Measurements from ENCODE around the gene SYNRG.

The SYNRG gene

GRCh38 chr17:37538981-37539659 lies 70.1 kb downstream of the SYNRG start:
- H3K36me3 ChIP-seq (replicated peaks in 1 of 2; ENCODE audit: control insufficient read depth in 2 of 2, insufficient read depth in 2 of 2, low read length in 2 of 2), result peaks cover 23 to 99% of the 10 kb centered on the region in 2 donors

DNA sequence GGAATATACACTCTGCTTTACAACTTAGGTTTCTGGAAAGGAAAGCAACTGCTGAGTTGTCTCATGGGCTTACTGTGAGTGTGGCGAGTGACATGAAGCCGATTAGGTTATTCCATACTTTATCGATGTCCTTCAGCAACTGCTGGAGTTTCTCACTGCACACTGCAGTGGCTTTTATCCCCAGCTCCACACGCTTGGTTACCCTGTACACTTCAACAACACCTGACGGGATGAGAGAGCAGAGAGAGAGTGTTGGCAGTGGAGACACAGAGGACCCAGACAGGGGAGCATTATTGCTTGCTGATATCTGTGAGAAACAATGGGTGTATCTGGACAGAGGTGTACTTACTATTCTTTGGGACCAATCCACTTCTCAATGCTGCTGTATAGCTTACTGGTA lies 73.3 kb downstream of the SYNRG start:
- Histone ChIP-seq H3K36me3 (replicated peaks in 1 of 2; ENCODE audit: control insufficient read depth in 2 of 2, insufficient read depth in 2 of 2, low read length in 2 of 2) (peaks cover 21 to 93% of the 10 kb centered on the region in 2 donors), H3K4me2 (ENCODE audit: insufficient read depth, low read length, poor library complexity, severe bottlenecking) (no peak overlapping the region), H2BK15ac (ENCODE audit: low read length) (no peak overlapping the region), H4K91ac (ENCODE audit: low read depth, low read length, poor library complexity) (no peak overlapping the region), H3K9me3 (replicated peaks in 1 of 2; ENCODE audit: control insufficient read depth in 2 of 2, insufficient read depth in 1 of 2, low read depth in 1 of 2, low read length in 2 of 2) (no peaks in the 10 kb centered on the region), H2BK12ac (ENCODE audit: low read length) (no peak overlapping the region), H3K27ac (replicated peaks; ENCODE audit: low read length) (no peak overlapping the region), H4K8ac (ENCODE audit: low read depth, low read length) (no peak overlapping the region), H3K23ac (ENCODE audit: low read depth, low read length, poor library complexity) (no peak overlapping the region), H3K4ac (ENCODE audit: low read length) (no peak overlapping the region), H3K4me1 (ENCODE audit: control insufficient read depth in 2 of 2, insufficient read depth in 1 of 2, low read depth in 1 of 2, low read length in 2 of 2) (no peaks in the 10 kb centered on the region), H3K14ac (ENCODE audit: low read length) (no peak overlapping the region), H3K9ac (ENCODE audit: low read depth, low read length, poor library complexity) (no peak overlapping the region), H3K79me1 (ENCODE audit: low read depth, low read length) (peaks cover 4% of the 10 kb centered on the region), H3K27me3 (ENCODE audit: control insufficient read depth in 3 of 3, insufficient read depth in 3 of 3, low read depth in 1 of 3, low read length in 3 of 3) (no peaks in the 10 kb centered on the region), H2BK120ac (ENCODE audit: low read depth, low read length) (no peak overlapping the region), H2AFZ (ENCODE audit: low read length) (no peak overlapping the region), H3K4me3 (ENCODE audit: low read length in 2 of 2) (no peak overlapping the region), H2AK5ac (ENCODE audit: low read depth, low read length) (no peak overlapping the region), H2BK5ac (ENCODE audit: low read length) (no peak overlapping the region), H3K18ac (ENCODE audit: low read length) (no peak overlapping the region)
- DNase-seq (ENCODE audit: low spot score), result no peak
- WGBS, 2 donors (ENCODE audit: extremely low coverage in 2 of 2, insufficient read length in 2 of 2, insufficient replicate concordance in 1 of 2), result no CpG with 5 or more reads among the region's 5 CpGs

More at GRCh38 chr17:37538981-37539659, 70.1 kb downstream of the SYNRG start:
- Histone ChIP-seq H3K79me1 (ENCODE audit: low read depth, low read length) (peaks cover 3% of the 10 kb centered on the region), H2AK5ac (ENCODE audit: low read depth, low read length) (no peak overlapping the region), H2AFZ (ENCODE audit: low read length) (no peak overlapping the region), H2BK12ac (ENCODE audit: low read length) (no peak overlapping the region), H3K27ac (replicated peaks; ENCODE audit: low read length) (no peak overlapping the region), H3K4ac (ENCODE audit: low read length) (no peak overlapping the region), H4K8ac (ENCODE audit: low read depth, low read length) (no peak overlapping the region), H3K23ac (ENCODE audit: low read depth, low read length, poor library complexity) (no peak overlapping the region), H3K9ac (ENCODE audit: low read depth, low read length, poor library complexity) (no peak overlapping the region), H4K91ac (ENCODE audit: low read depth, low read length, poor library complexity) (no peak overlapping the region), H3K18ac (ENCODE audit: low read length) (no peak overlapping the region), H3K4me3 (ENCODE audit: low read length in 2 of 2) (no peak overlapping the region), H3K9me3 (replicated peaks in 1 of 2; ENCODE audit: control insufficient read depth in 2 of 2, insufficient read depth in 1 of 2, low read depth in 1 of 2, low read length in 2 of 2) (no peaks in the 10 kb centered on the region), H2BK5ac (ENCODE audit: low read length) (no peak overlapping the region), H3K27me3 (ENCODE audit: control insufficient read depth in 3 of 3, insufficient read depth in 3 of 3, low read depth in 1 of 3, low read length in 3 of 3) (no peaks in the 10 kb centered on the region), H3K4me2 (ENCODE audit: insufficient read depth, low read length, poor library complexity, severe bottlenecking) (no peak overlapping the region), H3K4me1 (ENCODE audit: control insufficient read depth in 2 of 2, insufficient read depth in 1 of 2, low read depth in 1 of 2, low read length in 2 of 2) (peaks cover 6% of the 10 kb centered on the region in 2 donors), H2BK120ac (ENCODE audit: low read depth, low read length) (no peak overlapping the region), H2BK15ac (ENCODE audit: low read length) (no peak overlapping the region), H3K14ac (ENCODE audit: low read length) (no peak overlapping the region)
- WGBS, 2 donors (ENCODE audit: extremely low coverage in 2 of 2, insufficient read length in 2 of 2, insufficient replicate concordance in 1 of 2), result no CpG with 5 or more reads among the region's 8 CpGs
- DNase-seq (ENCODE audit: low spot score), result no peak

- no peak overlapping the region for H3K4me3 ChIP-seq (ENCODE audit: low read length in 2 of 2)
- H2AK5ac ChIP-seq (ENCODE audit: low read depth, low read length), result no peak overlapping the region
- H3K27me3 ChIP-seq (ENCODE audit: control insufficient read depth in 3 of 3, insufficient read depth in 3 of 3, low read depth in 1 of 3, low read length in 3 of 3), result no peaks in the 10 kb centered on the region
- peaks cover 19 to 92% of the 10 kb centered on the region in 2 donors for H3K36me3 ChIP-seq (replicated peaks in 1 of 2; ENCODE audit: control insufficient read depth in 2 of 2, insufficient read depth in 2 of 2, low read length in 2 of 2)
- no peaks in the 10 kb centered on the region for H3K4me1 ChIP-seq (ENCODE audit: control insufficient read depth in 2 of 2, insufficient read depth in 1 of 2, low read depth in 1 of 2, low read length in 2 of 2)
- no peak overlapping the region for H3K4me2 ChIP-seq (ENCODE audit: insufficient read depth, low read length, poor library complexity, severe bottlenecking)
- no peak overlapping the region for H4K91ac ChIP-seq (ENCODE audit: low read depth, low read length, poor library complexity)
- H3K9me3 ChIP-seq (replicated peaks in 1 of 2; ENCODE audit: control insufficient read depth in 2 of 2, insufficient read depth in 1 of 2, low read depth in 1 of 2, low read length in 2 of 2), result no peaks in the 10 kb centered on the region
- H3K4ac ChIP-seq (ENCODE audit: low read length), result no peak overlapping the region
- H4K8ac ChIP-seq (ENCODE audit: low read depth, low read length), result no peak overlapping the region
- no peak overlapping the region for H3K18ac ChIP-seq (ENCODE audit: low read length)
- H2BK12ac ChIP-seq (ENCODE audit: low read length), result no peak overlapping the region
- no peak overlapping the region for H3K9ac ChIP-seq (ENCODE audit: low read depth, low read length, poor library complexity)
- no peak overlapping the region for H2BK120ac ChIP-seq (ENCODE audit: low read depth, low read length)
- no peak overlapping the region for H3K23ac ChIP-seq (ENCODE audit: low read depth, low read length, poor library complexity)
- no peak overlapping the region for H2BK15ac ChIP-seq (ENCODE audit: low read length)
- no peak for DNase-seq (ENCODE audit: low spot score)
- H3K14ac ChIP-seq (ENCODE audit: low read length), result no peak overlapping the region
- H3K79me1 ChIP-seq (ENCODE audit: low read depth, low read length), result peaks cover 2% of the 10 kb centered on the region
- H2BK5ac ChIP-seq (ENCODE audit: low read length), result no peak overlapping the region
- WGBS, 2 donors (ENCODE audit: extremely low coverage in 2 of 2, insufficient read length in 2 of 2, insufficient replicate concordance in 1 of 2), result no CpG with 5 or more reads among the region's 3 CpGs
- no peak overlapping the region for H2AFZ ChIP-seq (ENCODE audit: low read length)
- H3K27ac ChIP-seq (replicated peaks; ENCODE audit: low read length), result no peak overlapping the region
Measured at GRCh38 chr17:37532756-37533155, 76.5 kb downstream of the SYNRG start.

DNA sequence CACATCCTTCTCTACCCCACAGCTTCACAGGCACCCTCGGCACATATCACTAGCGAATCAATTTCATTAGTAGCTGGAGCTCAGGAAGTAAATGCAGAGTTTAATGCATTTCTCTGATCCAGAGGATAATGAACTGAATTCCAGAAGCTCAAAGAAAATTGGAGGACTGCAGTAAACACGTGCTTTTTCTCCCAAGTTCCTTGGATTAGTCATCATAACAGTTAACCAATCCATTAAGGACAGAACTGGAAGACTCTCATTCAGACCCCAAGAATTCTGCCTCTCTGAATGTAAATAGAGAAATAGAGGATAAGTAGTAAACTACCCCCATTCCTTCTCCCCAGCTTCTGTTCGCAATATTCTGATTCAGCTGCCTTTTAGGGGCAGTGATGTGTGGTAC lies 78.8 kb downstream of the SYNRG start:
- no CpG with 5 or more reads among the region's 4 CpGs for WGBS, 2 donors (ENCODE audit: extremely low coverage in 2 of 2, insufficient read length in 2 of 2, insufficient replicate concordance in 1 of 2)
- H3K36me3 ChIP-seq (replicated peaks in 1 of 2; ENCODE audit: control insufficient read depth in 2 of 2, insufficient read depth in 2 of 2, low read length in 2 of 2), result peaks cover 8 to 87% of the 10 kb centered on the region in 2 donors

More for the DNA sequence above, 78.8 kb downstream of the SYNRG start:
- H2BK120ac ChIP-seq (ENCODE audit: low read depth, low read length), result no peak overlapping the region
- H2BK5ac ChIP-seq (ENCODE audit: low read length), result no peak overlapping the region
- no peak overlapping the region for H2AFZ ChIP-seq (ENCODE audit: low read length)
- H3K23ac ChIP-seq (ENCODE audit: low read depth, low read length, poor library complexity), result no peak overlapping the region
- H3K79me1 ChIP-seq (ENCODE audit: low read depth, low read length), result peaks cover 2% of the 10 kb centered on the region
- no peaks in the 10 kb centered on the region for H3K27me3 ChIP-seq (ENCODE audit: control insufficient read depth in 3 of 3, insufficient read depth in 3 of 3, low read depth in 1 of 3, low read length in 3 of 3)
- H3K27ac ChIP-seq (replicated peaks; ENCODE audit: low read length), result no peak overlapping the region
- no peak overlapping the region for H3K9ac ChIP-seq (ENCODE audit: low read depth, low read length, poor library complexity)
- H2BK15ac ChIP-seq (ENCODE audit: low read length), result no peak overlapping the region
- no peak overlapping the region for H3K4ac ChIP-seq (ENCODE audit: low read length)
- no peaks in the 10 kb centered on the region for H3K9me3 ChIP-seq (replicated peaks in 1 of 2; ENCODE audit: control insufficient read depth in 2 of 2, insufficient read depth in 1 of 2, low read depth in 1 of 2, low read length in 2 of 2)
- H4K8ac ChIP-seq (ENCODE audit: low read depth, low read length), result no peak overlapping the region
- H4K91ac ChIP-seq (ENCODE audit: low read depth, low read length, poor library complexity), result no peak overlapping the region
- H3K14ac ChIP-seq (ENCODE audit: low read length), result no peak overlapping the region
- H3K4me2 ChIP-seq (ENCODE audit: insufficient read depth, low read length, poor library complexity, severe bottlenecking), result no peak overlapping the region
- H3K18ac ChIP-seq (ENCODE audit: low read length), result no peak overlapping the region
- no peak overlapping the region for H2BK12ac ChIP-seq (ENCODE audit: low read length)
- no peak for DNase-seq (ENCODE audit: low spot score)
- H3K4me3 ChIP-seq (ENCODE audit: low read length in 2 of 2), result no peak overlapping the region
- no peak overlapping the region for H2AK5ac ChIP-seq (ENCODE audit: low read depth, low read length)
- H3K4me1 ChIP-seq (ENCODE audit: control insufficient read depth in 2 of 2, insufficient read depth in 1 of 2, low read depth in 1 of 2, low read length in 2 of 2), result no peaks in the 10 kb centered on the region
